GM12874 (cell line): Measurements from ENCODE around the gene SEPTIN12.

Experiments used
- TF ChIP-seq, protein P1 (sequence below): IDR thresholded peaks from 2 replicates; pipeline ENCODE4 v1.5.1; 2011; ENCODE audit warnings: low read depth, mild to moderate bottlenecking, control low read depth, low read length, moderate library complexity; ENCODE audit not compliant: insufficient read depth

Gene SEPTIN12

DNA sequence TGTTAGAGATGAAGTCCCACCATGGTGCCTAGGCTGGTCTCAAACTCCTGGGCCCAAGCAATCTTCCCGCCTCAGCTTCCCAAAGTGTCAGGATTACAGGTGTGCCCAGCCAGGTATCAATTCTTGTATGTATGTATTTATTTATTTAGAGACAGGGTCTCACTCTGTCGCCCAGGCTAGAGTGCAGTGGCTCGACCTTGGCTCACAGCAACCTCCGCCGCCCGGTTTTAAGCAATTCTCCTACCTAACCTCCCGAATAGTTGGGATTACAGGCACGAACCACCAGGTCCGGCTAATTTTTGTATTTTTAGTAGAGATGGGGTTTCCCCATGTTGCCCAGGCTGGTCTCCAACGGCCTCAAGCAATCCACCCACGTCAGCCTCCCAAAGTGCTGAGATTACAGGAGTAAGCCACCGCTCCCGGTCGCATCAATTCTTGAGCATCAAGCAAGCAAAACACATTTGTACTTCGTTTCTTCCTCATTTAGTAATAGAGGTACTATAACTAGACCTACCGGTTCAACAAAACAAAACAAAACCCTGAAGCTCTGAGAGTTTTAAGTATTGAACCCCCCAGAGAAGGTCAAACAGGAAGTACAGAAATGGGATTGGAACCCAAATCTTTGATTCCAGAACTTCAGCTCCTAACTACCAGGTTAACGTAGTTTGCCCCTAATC, 20.1 kb downstream of the SEPTIN12 start:
- TF ChIP-seq, protein P1, sequence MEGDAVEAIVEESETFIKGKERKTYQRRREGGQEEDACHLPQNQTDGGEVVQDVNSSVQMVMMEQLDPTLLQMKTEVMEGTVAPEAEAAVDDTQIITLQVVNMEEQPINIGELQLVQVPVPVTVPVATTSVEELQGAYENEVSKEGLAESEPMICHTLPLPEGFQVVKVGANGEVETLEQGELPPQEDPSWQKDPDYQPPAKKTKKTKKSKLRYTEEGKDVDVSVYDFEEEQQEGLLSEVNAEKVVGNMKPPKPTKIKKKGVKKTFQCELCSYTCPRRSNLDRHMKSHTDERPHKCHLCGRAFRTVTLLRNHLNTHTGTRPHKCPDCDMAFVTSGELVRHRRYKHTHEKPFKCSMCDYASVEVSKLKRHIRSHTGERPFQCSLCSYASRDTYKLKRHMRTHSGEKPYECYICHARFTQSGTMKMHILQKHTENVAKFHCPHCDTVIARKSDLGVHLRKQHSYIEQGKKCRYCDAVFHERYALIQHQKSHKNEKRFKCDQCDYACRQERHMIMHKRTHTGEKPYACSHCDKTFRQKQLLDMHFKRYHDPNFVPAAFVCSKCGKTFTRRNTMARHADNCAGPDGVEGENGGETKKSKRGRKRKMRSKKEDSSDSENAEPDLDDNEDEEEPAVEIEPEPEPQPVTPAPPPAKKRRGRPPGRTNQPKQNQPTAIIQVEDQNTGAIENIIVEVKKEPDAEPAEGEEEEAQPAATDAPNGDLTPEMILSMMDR = no peak

DNA sequence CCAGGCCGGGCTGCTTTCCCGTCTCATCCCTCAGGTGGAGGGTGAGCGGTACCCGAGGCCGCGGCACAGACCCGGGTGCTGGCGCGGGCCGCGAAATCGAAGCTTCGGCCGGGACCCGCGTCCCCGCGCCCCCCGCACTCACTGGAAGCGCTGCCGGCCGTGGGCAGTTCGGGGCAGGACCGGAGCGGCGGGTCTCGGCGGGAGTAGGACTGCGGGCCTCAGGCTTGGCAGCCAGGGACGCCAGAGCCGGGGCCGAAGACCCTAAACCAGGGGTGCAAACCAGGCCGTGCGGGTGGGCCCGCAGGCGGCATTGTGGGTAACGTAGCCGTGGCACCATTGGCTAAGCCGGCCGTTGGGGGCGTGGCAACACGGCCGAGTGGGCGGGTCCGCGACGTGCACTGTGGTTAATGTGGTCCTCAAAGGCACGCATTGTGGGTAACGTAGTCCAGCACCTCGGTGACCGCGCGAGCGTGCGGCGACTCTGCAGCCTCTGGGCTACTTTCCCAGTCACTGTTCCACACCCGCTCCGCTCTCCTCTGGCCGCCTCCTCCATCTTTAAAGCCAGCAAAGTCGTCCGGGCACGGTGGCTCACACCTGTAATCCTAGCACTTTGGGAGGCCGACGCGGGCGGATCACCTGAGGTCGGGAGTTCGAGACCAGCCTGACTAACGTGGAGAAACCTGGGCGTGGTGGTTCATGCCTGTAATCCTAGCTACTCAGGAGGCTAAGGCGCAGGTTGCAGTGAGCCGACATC, 21.1 kb downstream of the SEPTIN12 start, which contains the start of gene ZNF500:
Gene ZNF500, minus strand, starts transcription at position 288 of the 754 bp plus-strand sequence. CDS start 1,184 bp downstream, outside the sequence.
- TF ChIP-seq, protein P1 = no peak

DNA sequence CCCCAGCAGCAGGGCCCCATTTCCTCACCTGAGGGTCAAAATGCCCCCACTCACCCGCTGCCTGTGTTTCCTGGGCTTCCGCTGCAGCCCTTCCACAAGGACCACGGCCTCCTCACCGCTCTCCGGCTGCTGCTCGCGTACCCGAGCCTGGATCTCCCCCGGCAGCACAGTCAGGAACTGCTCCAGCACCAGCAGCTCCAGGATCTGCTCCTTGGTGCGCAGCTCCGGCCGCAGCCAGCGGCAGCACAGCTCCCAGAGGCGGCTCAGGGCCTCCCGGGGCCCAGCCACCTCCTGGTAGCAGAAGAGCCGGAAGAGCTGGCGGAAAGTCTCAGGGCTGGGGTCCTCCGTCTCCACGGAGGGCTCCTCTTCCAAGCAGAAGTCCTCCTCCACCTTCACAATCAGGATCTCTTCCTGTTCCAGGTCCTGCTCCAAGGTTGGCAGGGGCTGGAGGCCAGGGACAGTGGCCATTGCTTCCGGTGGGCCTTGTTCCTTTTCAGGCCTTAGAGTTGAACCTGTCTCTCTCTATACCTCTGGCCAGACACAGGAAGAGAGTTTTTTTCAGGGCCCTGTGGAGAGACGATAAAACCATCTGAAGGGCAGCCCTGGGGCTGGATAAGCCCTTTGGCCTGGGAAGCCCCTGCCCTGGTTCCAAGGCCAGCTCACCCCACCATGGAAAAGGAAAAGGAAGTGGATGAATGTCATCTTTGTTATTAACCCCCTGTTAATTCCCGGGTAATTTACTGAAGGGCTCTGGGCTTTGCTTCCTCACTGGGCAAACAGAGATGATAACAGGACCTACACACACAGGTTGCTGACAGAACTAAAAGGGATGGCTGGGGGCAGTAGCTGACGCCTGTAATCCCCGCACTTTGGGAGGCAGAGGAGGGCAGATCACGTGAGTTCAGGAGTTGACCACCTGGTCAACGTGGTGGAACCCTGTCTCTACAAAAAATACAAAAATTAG, 22.4 kb downstream of the SEPTIN12 start:
- TF ChIP-seq, protein P1 = no peak

DNA sequence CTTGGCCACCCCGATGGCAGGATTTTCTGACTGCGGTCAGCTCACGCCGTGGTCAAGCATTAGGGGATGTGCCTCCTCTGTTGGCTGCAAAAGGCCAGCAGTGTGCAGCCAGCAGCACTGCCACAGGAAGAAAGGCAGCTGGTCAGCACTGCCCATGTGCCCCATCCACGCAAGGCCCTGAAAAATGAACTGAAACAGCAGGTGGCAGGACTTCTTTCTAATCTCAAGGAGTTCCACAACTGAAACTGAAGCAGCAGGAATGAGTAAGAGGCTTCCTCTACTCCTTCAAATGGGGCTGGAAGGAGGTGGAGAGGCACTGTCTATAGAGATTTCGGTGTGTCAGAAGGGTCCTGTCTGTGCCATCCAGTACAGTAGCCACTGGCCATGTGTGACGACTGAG, 24.4 kb downstream of the SEPTIN12 start:
- TF ChIP-seq, protein P1 = no peak

DNA sequence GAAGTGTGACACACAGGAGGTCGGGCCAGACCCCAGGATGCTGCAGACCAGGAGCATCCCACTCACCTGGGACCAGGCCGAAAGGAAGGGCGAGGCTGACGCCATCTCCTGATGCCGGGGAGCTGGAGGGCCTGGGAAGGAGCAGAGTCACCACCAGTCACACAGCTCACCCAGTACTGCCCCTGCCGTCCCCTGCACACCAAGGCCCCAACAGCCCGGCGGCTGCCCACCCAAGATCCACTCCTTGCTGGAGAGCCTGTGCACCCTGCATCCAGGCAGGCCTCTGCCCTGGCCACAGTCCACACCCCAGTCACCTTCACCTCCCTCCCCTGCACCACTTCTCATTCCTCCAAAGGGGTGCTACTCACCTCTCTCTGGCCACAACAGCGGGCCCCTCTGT, 25.9 kb downstream of the SEPTIN12 start:
- TF ChIP-seq, protein P1 = no peak

DNA sequence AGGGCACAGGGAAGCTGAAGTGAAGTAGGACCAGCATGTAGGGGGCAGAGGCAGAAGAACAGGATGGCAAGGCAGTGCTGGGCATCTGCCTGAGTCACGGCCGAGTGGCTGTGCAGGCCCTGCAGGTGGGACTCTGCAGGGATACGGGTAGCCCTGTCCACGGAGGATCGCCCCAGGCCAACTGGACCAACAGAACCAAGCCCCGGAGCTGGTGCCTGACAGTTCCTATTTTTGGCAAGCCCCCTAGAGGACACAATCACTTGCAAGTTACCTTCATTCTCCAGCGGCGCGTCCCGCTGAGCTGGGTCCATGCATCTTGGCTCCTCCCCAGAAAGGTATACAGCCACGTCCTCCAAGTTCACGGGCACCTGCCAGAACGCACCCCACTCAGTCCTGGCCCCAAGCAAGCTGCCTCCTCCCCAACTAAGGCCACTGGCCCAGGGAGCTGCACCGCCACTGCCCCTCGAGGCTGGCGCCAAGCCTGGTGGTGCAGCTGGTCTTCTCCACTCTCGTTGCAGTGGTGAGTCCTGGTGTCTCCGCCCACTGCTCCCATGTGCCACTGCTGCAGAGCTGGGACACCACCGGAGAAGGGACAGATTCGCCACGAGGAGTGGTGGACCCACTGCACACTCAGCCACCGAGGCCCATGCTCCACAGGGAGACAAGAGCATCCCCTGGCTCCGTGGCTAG, 27.8 kb downstream of the SEPTIN12 start:
- TF ChIP-seq, protein P1 = no peak
